Stimulated activated CD8-positive, alpha-beta memory T cell treated with anti-CD3 and anti-CD28 coated beads, Interleukin-2, amount 100 ng/mL, for 48 hours (primary cell): ENCODE measurements around the gene ANKMY1.

ENCODE experiments used
- DNase-seq, 2 donors: peaks; one replicate each; pipeline ENCODE4 v3.0.0-alpha.2; 2020; ENCODE audit warnings: low read depth in 2 of 2

The ANKMY1 gene

GRCh38 chr2:240477916-240478315, 79.9 kb downstream of the ANKMY1 start:
- DNase-seq = no peak

GRCh38 chr2:240473211-240473610, 84.6 kb downstream of the ANKMY1 start:
- DNase-seq = no peak

- DNase-seq = no peak
Observed at GRCh38 chr2:240472078-240472790, 85.6 kb downstream of the ANKMY1 start.

GRCh38 chr2:240469740-240470139, 88.0 kb downstream of the ANKMY1 start:
- no peak for DNase-seq

GRCh38 chr2:240469239-240469636, 88.5 kb downstream of the ANKMY1 start:
- no peak for DNase-seq

- no peak for DNase-seq
Observed at GRCh38 chr2:240468303-240469238, 89.2 kb downstream of the ANKMY1 start.

GRCh38 chr2:240467659-240468302, 90.0 kb downstream of the ANKMY1 start:
- DNase-seq = no peak

- DNase-seq = no peak
Observed at GRCh38 chr2:240467149-240467642, 90.6 kb downstream of the ANKMY1 start.

GRCh38 chr2:240466579-240467148, 91.1 kb downstream of the ANKMY1 start:
- no peak for DNase-seq

- DNase-seq = no peak
Observed at GRCh38 chr2:240465765-240466578, 91.8 kb downstream of the ANKMY1 start.

GRCh38 chr2:240465268-240465764, 92.5 kb downstream of the ANKMY1 start:
- DNase-seq = no peak

GRCh38 chr2:240464514-240465241, 93.1 kb downstream of the ANKMY1 start:
- DNase-seq = no peak

GRCh38 chr2:240463866-240464481, 93.8 kb downstream of the ANKMY1 start:
- DNase-seq = no peak

GRCh38 chr2:240463274-240463865, 94.4 kb downstream of the ANKMY1 start:
- DNase-seq = no peak

GRCh38 chr2:240462707-240463273, 95.0 kb downstream of the ANKMY1 start:
- no peak for DNase-seq

- no peak for DNase-seq
Observed at GRCh38 chr2:240462073-240462706, 95.6 kb downstream of the ANKMY1 start.

GRCh38 chr2:240461471-240462072, 96.2 kb downstream of the ANKMY1 start:
- no peak for DNase-seq
